ENCODE measurements around the gene RHBDF2. TPM values are rescaled to one million over a fixed set of nuclear protein-coding genes. Genes with fewer than 3 reads are reported as not detected.

The RHBDF2 gene
- total RNA-seq, 1 experiment from 2014 or later = 19.7 TPM

DNA sequence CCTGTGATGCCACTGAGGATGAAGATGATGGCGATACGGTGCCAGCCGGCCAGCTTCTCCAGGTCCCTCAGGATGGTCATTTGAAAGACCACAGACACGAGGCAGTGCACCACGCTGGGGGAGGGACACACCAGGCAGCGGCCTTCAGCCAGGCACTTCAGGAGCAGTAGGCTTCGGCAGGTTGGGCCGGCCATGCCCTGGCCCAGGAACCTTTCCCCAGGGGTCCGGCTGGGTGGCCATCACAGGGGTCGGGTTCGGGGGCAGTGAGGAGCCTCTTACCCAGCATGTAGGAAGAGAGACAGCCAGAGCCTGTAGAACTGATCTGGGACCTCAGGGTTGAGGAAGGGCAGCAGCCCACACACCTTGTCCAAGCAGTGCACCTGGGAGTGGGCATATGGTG is 28.5 kb downstream of the RHBDF2 start:
- Mint-ChIP-seq H3K27me3 (ENCODE audit: low read depth) (no peaks in the 10 kb centered on the region), H3K36me3 (ENCODE audit: insufficient read depth in 1 of 3, low read depth in 3 of 3) (peaks cover 4 to 27% (median 5%) of the 10 kb centered on the region in 3 experiments; a peak in 5 of 7 replicates), H3K27ac (no peak overlapping the region), H3K4me1 (peaks cover 0 to 3% of the 10 kb centered on the region in 2 experiments; a peak in 1 of 4 replicates), H3K9me3 (no peaks in the 10 kb centered on the region; a peak in 1 of 5 replicates), H3K4me3 (no peak overlapping the region)
- Histone ChIP-seq H3K27me3 (ENCODE audit: insufficient read depth, low read length) (no peaks in the 10 kb centered on the region), H3K9me3 (ENCODE audit: control insufficient read depth, low read depth, low read length) (no peaks in the 10 kb centered on the region), H3K79me1 (ENCODE audit: insufficient read depth, low read depth, low read length, poor library complexity, severe bottlenecking) (no peaks in the 10 kb centered on the region), H2AFZ (ENCODE audit: low read length) (no peak overlapping the region), H2BK15ac (ENCODE audit: low read depth, low read length) (no peak overlapping the region), H3T11ph (ENCODE audit: low read length) (no peak overlapping the region), H2BK5ac (ENCODE audit: insufficient read length, low read length) (no peak overlapping the region), H3K56ac (ENCODE audit: insufficient read length, low read depth, low read length) (no peak overlapping the region), H2BK120ac (ENCODE audit: low read depth, low read length, poor library complexity, severe bottlenecking) (no peak overlapping the region), H3K4me2 (ENCODE audit: insufficient read depth, insufficient read length, low read length) (no peak overlapping the region), H3K4me1 (ENCODE audit: insufficient read depth, low read length) (no peaks in the 10 kb centered on the region), H2AK5ac (ENCODE audit: insufficient read length, low read length) (no peak overlapping the region), H3K9ac (ENCODE audit: extremely low read depth, insufficient read length, low read length) (no peak overlapping the region), H2BK20ac (ENCODE audit: low read depth, low read length, poor library complexity, severe bottlenecking) (no peak overlapping the region), H4K8ac (replicated peaks; ENCODE audit: insufficient read length, low read depth, low read length) (no peak overlapping the region), H3K18ac (ENCODE audit: insufficient read length, low read depth, low read length) (no peak overlapping the region), H3K27ac (ENCODE audit: insufficient read length, low read depth, low read length) (no peak overlapping the region), H3K4ac (ENCODE audit: low read depth, low read length) (no peak overlapping the region), H3K79me2 (ENCODE audit: insufficient read depth, low read length) (no peaks in the 10 kb centered on the region), H4K20me1 (ENCODE audit: control insufficient read depth, insufficient read depth, insufficient read length) (no peaks in the 10 kb centered on the region), H3K23ac (ENCODE audit: insufficient read length, low read depth, low read length) (no peak overlapping the region), H3K14ac (ENCODE audit: insufficient read depth, low read length) (no peak overlapping the region; the same call in 1 of the 2 replicates), H4K91ac (ENCODE audit: insufficient read length, low read depth, low read length) (no peak overlapping the region), H3K23me2 (ENCODE audit: insufficient read length, low read depth, low read length, poor library complexity, severe bottlenecking) (no peaks in the 10 kb centered on the region), H4K5ac (ENCODE audit: insufficient read length, low read depth, low read length) (no peak overlapping the region), H2BK12ac (ENCODE audit: insufficient read length, low read depth, low read length) (no peak overlapping the region)
- WGBS (ENCODE audit: extremely low coverage, insufficient read length, low lambda C conversion rate) = no CpG with 5 or more reads among the region's 11 CpGs
- DNase-seq = no peak
- TF ChIP-seq, protein P1, sequence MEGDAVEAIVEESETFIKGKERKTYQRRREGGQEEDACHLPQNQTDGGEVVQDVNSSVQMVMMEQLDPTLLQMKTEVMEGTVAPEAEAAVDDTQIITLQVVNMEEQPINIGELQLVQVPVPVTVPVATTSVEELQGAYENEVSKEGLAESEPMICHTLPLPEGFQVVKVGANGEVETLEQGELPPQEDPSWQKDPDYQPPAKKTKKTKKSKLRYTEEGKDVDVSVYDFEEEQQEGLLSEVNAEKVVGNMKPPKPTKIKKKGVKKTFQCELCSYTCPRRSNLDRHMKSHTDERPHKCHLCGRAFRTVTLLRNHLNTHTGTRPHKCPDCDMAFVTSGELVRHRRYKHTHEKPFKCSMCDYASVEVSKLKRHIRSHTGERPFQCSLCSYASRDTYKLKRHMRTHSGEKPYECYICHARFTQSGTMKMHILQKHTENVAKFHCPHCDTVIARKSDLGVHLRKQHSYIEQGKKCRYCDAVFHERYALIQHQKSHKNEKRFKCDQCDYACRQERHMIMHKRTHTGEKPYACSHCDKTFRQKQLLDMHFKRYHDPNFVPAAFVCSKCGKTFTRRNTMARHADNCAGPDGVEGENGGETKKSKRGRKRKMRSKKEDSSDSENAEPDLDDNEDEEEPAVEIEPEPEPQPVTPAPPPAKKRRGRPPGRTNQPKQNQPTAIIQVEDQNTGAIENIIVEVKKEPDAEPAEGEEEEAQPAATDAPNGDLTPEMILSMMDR (conservative IDR thresholded peaks at IDR 0.05) = no peak

Data from H9 (cell line).